ENCODE results near the gene ABCB11.
"Not testable (repeated sequence)": the region's sequence is repeated elsewhere in the genome, so short reads cannot be mapped to it uniquely, and the experiment has no call there.

ABCB11 gene

GRCh38 chr2:168954256-168954655 lies 76.9 kb downstream of the ABCB11 start:
- Mint-ChIP-seq H3K4me1 (ENCODE audit: low read depth) (no peaks in the 10 kb centered on the region), H3K4me3 (no peak overlapping the region), H3K27ac (no peak overlapping the region)

GRCh38 chr2:168952424-168952823 lies 78.7 kb downstream of the ABCB11 start:
- Mint-ChIP-seq H3K27ac (no peak overlapping the region), H3K4me3 (no peak overlapping the region), H3K27me3 (peaks cover 9% of the 10 kb centered on the region), H3K36me3 (peaks cover 9% of the 10 kb centered on the region), H3K4me1 (ENCODE audit: low read depth) (no peaks in the 10 kb centered on the region), H3K9me3 (ENCODE audit: low read depth) (peaks cover 17% of the 10 kb centered on the region)

More at GRCh38 chr2:168954256-168954655, 76.9 kb downstream of the ABCB11 start:
- peaks cover 9% of the 10 kb centered on the region for H3K36me3 Mint-ChIP-seq
- H3K9me3 Mint-ChIP-seq (ENCODE audit: low read depth): peaks cover 17% of the 10 kb centered on the region
- peaks cover 9% of the 10 kb centered on the region for H3K27me3 Mint-ChIP-seq

- H3K9me3 Mint-ChIP-seq (ENCODE audit: low read depth): peaks cover 17% of the 10 kb centered on the region
- H3K27me3 Mint-ChIP-seq: peaks cover 8% of the 10 kb centered on the region
- H3K4me1 Mint-ChIP-seq (ENCODE audit: low read depth): no peaks in the 10 kb centered on the region
- no peak overlapping the region for H3K27ac Mint-ChIP-seq
- no peak overlapping the region for H3K4me3 Mint-ChIP-seq
- peaks cover 9% of the 10 kb centered on the region for H3K36me3 Mint-ChIP-seq
Measured at GRCh38 chr2:168951871-168952270, 79.3 kb downstream of the ABCB11 start.

- Mint-ChIP-seq H3K27me3 (peaks cover 3% of the 10 kb centered on the region), H3K36me3 (peaks cover 9% of the 10 kb centered on the region), H3K9me3 (ENCODE audit: low read depth) (peaks cover 16% of the 10 kb centered on the region), H3K4me1 (ENCODE audit: low read depth) (no peaks in the 10 kb centered on the region), H3K27ac (no peak overlapping the region), H3K4me3 (no peak overlapping the region)
Measured at GRCh38 chr2:168949324-168949723, 81.8 kb downstream of the ABCB11 start.

GRCh38 chr2:168948621-168949212 lies 82.4 kb downstream of the ABCB11 start:
- Mint-ChIP-seq H3K4me1 (ENCODE audit: low read depth) (no peaks in the 10 kb centered on the region), H3K27me3 (no peaks in the 10 kb centered on the region), H3K36me3 (peaks cover 6% of the 10 kb centered on the region), H3K4me3 (no peak overlapping the region), H3K27ac (no peak overlapping the region), H3K9me3 (ENCODE audit: low read depth) (peaks cover 13% of the 10 kb centered on the region)

- H3K9me3 Mint-ChIP-seq (ENCODE audit: low read depth): no peaks in the 10 kb centered on the region
- no peaks in the 10 kb centered on the region for H3K27me3 Mint-ChIP-seq
- H3K27ac Mint-ChIP-seq: no peak overlapping the region
- H3K4me1 Mint-ChIP-seq (ENCODE audit: low read depth): no peaks in the 10 kb centered on the region
- no peak overlapping the region for H3K4me3 Mint-ChIP-seq
- H3K36me3 Mint-ChIP-seq: no peaks in the 10 kb centered on the region
Measured at GRCh38 chr2:168945508-168945907, 85.6 kb downstream of the ABCB11 start.

- Mint-ChIP-seq H3K27me3 (no peaks in the 10 kb centered on the region), H3K9me3 (ENCODE audit: low read depth) (no peaks in the 10 kb centered on the region), H3K4me3 (no peak overlapping the region), H3K4me1 (ENCODE audit: low read depth) (no peaks in the 10 kb centered on the region), H3K27ac (no peak overlapping the region), H3K36me3 (no peaks in the 10 kb centered on the region)
Measured at GRCh38 chr2:168944065-168944464, 87.1 kb downstream of the ABCB11 start.

- Mint-ChIP-seq H3K4me3 (no peak overlapping the region), H3K36me3 (no peaks in the 10 kb centered on the region), H3K9me3 (ENCODE audit: low read depth) (no peaks in the 10 kb centered on the region), H3K27me3 (no peaks in the 10 kb centered on the region), H3K27ac (no peak overlapping the region), H3K4me1 (ENCODE audit: low read depth) (no peaks in the 10 kb centered on the region)
Measured at GRCh38 chr2:168941297-168941696, 89.8 kb downstream of the ABCB11 start.

GRCh38 chr2:168939918-168940317 lies 91.2 kb downstream of the ABCB11 start:
- Mint-ChIP-seq H3K27me3 (no peaks in the 10 kb centered on the region), H3K4me3 (no peak overlapping the region), H3K4me1 (ENCODE audit: low read depth) (no peaks in the 10 kb centered on the region), H3K27ac (no peak overlapping the region), H3K9me3 (ENCODE audit: low read depth) (no peaks in the 10 kb centered on the region), H3K36me3 (no peaks in the 10 kb centered on the region)

- no peaks in the 10 kb centered on the region for H3K36me3 Mint-ChIP-seq
- no peaks in the 10 kb centered on the region for H3K27me3 Mint-ChIP-seq
- H3K4me1 Mint-ChIP-seq (ENCODE audit: low read depth): no peaks in the 10 kb centered on the region
- H3K4me3 Mint-ChIP-seq: no peak overlapping the region
- H3K27ac Mint-ChIP-seq: no peak overlapping the region
- H3K9me3 Mint-ChIP-seq (ENCODE audit: low read depth): no peaks in the 10 kb centered on the region
Measured at GRCh38 chr2:168939061-168939460, 92.1 kb downstream of the ABCB11 start.

DNA sequence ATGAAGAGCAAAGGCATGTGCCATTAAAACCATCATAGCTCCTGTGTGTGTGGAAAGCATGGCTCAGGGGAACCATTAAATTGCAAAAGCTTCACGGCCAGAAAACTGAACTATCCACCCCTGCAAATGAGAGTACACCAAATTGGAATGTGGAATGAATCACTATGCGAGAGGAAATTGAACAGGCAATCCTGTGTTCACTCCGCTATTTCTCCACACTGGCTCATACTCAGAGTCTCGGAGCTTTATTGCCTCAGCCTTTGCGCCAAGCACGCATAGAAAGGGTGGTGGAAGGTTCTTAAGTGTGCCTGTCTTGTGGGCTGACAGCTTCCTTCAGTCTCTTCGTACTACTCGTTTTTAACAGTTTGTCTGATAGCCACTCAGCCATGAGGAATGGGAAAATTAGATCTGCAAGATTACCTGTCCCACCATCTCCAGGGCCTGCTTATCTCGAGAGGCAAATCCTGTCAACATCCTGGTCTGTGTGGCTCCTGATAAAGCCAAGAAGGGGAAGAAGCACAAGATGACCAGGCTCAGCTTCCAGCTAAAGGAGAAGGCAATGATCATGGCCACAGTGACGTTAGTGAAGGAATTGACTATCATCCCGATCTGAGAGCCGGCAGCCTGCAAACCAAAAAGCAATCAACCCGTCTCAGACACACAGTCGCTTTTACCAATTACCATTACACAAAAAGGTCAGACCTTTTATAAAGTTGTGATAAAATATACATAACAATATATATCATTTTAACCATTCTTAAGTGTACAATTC lies 95.1 kb downstream of the ABCB11 start:
- H3K36me3 Mint-ChIP-seq: no peaks in the 10 kb centered on the region
- no peaks in the 10 kb centered on the region for H3K9me3 Mint-ChIP-seq (ENCODE audit: low read depth)
- H3K27ac Mint-ChIP-seq: no peak overlapping the region
- H3K4me1 Mint-ChIP-seq (ENCODE audit: low read depth): no peaks in the 10 kb centered on the region
- no peaks in the 10 kb centered on the region for H3K27me3 Mint-ChIP-seq
- H3K4me3 Mint-ChIP-seq: no peak overlapping the region

- H3K4me3 Mint-ChIP-seq: no peak overlapping the region
- no peaks in the 10 kb centered on the region for H3K4me1 Mint-ChIP-seq (ENCODE audit: low read depth)
- H3K27me3 Mint-ChIP-seq: no peaks in the 10 kb centered on the region
- H3K9me3 Mint-ChIP-seq (ENCODE audit: low read depth): no peaks in the 10 kb centered on the region
- H3K36me3 Mint-ChIP-seq: no peaks in the 10 kb centered on the region
- H3K27ac Mint-ChIP-seq: no peak overlapping the region
Measured at GRCh38 chr2:168934826-168935225, 96.3 kb downstream of the ABCB11 start.

DNA sequence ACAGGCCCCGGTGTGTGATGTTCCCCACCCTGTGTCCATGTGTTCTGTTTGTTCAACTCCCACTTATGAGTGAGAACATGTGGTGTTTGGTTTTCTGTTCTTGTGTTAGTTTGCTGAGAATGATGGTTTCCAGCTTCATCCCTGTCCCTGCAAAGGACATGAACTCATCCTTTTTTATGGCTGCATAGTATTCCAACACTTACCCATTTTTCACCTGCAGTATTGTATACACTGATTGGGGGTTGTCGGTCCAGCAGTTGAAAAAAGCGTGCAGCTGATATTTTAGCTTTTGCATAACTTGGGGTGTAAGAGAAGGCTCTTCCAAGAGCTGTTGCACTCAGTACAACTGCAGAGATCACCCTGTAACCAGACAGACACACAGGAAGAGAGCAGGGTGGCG lies 99.0 kb downstream of the ABCB11 start:
- H3K4me3 Mint-ChIP-seq; H3K27me3 Mint-ChIP-seq; H3K27ac Mint-ChIP-seq; H3K9me3 Mint-ChIP-seq (ENCODE audit: low read depth); H3K4me1 Mint-ChIP-seq (ENCODE audit: low read depth); H3K36me3 Mint-ChIP-seq: not testable (repeated sequence)

DNA sequence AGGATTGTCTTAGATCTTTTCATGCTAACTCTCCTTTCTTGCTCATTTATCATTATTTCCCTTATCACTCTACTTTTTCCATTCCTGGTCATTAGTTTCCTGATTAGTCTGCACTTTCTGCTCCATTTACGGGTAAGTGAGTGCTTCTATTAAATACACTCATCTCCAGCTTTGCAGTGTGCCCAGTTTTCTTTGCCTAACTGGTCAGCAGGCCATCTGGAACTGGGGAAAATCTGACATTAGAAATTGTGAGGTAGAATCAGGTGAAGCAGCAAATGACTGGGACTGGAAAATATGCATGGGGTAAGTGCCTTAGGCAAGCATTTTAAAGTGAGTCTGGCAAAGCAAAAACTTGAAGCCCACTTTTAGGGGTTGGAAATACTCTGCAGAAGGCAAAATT lies 100.9 kb downstream of the ABCB11 start:
- H3K36me3 Mint-ChIP-seq: no peaks in the 10 kb centered on the region
- H3K27ac Mint-ChIP-seq: no peak overlapping the region
- H3K9me3 Mint-ChIP-seq (ENCODE audit: low read depth): no peaks in the 10 kb centered on the region
- H3K4me1 Mint-ChIP-seq (ENCODE audit: low read depth): no peaks in the 10 kb centered on the region
- H3K27me3 Mint-ChIP-seq: peaks cover 8% of the 10 kb centered on the region
- no peak overlapping the region for H3K4me3 Mint-ChIP-seq

DNA sequence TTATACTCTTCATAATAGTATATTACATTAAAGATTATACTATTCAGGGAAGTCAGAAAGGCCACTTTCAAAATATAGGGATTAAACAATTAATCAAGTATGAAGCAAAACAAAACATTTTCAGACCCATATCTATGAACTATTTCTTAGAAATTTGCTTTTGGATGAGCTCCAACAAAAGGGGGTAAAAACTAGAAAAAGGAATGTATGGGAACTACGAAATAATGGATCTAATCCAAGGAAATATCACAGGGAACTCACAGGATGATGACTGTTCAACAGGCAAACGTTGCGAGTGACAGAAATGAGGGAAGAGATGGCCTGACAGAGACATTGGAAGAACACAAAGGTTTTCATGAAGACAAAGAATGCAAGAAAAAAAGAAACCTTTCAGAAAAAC lies 102.1 kb downstream of the ABCB11 start:
- Mint-ChIP-seq H3K4me1 (ENCODE audit: low read depth) (no peaks in the 10 kb centered on the region), H3K9me3 (ENCODE audit: low read depth) (no peaks in the 10 kb centered on the region), H3K36me3 (no peaks in the 10 kb centered on the region), H3K27ac (no peak overlapping the region), H3K27me3 (peaks cover 8% of the 10 kb centered on the region), H3K4me3 (no peak overlapping the region)

Measured in activated naive CD8-positive, alpha-beta T cell (primary cell).